ENCODE results near the gene AVPR2.

DNA sequence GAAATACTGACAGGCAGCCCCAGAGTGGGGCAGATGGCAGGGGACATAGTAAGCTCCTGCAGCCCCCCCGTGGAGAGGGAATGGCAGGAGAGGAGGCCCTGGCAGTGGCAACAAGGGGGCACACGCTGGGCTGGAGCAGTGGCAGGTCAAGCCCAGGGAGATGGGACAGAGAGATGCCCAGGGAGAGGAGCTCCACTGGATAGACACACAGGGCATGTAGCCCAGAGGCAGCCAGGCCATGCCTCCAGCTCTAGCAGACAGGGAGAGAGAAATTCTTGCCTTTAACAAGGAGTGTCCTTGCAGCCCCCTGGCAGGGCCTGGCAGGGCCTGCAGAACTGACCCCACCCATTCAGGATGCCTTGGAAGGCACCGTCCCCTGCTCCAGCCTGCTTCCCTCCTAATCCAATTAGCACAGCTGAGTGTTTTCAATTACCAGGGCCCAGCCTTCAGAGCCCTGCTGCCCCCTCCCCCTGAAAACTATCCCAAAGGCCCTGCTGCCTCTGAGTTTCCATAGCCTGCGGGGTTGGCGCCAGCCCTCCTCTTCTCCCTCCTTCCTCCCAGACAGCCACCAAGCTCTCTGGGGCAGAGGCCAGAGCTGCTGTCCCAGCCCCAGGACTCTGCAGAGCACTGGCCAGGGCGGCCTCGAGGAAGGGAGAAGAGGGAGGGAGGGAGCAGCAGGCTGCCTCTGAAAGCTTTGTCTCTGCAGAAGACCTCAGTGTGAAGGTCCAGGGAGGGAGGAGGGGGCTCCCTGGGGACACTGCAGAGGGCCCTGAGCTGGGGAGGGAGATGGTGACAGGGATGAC, 31.0 kb upstream of the AVPR2 start:
- TF ChIP-seq, protein P1, sequence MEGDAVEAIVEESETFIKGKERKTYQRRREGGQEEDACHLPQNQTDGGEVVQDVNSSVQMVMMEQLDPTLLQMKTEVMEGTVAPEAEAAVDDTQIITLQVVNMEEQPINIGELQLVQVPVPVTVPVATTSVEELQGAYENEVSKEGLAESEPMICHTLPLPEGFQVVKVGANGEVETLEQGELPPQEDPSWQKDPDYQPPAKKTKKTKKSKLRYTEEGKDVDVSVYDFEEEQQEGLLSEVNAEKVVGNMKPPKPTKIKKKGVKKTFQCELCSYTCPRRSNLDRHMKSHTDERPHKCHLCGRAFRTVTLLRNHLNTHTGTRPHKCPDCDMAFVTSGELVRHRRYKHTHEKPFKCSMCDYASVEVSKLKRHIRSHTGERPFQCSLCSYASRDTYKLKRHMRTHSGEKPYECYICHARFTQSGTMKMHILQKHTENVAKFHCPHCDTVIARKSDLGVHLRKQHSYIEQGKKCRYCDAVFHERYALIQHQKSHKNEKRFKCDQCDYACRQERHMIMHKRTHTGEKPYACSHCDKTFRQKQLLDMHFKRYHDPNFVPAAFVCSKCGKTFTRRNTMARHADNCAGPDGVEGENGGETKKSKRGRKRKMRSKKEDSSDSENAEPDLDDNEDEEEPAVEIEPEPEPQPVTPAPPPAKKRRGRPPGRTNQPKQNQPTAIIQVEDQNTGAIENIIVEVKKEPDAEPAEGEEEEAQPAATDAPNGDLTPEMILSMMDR (conservative IDR thresholded peaks at IDR 0.05), result no peak
- no peak for TF ChIP-seq EZH2 (IDR thresholded peaks at IDR 0.05; ENCODE audit: low read depth)

Measured in PC-9 (cell line).